KMS-11 (cell line): ENCODE data around the gene PATJ.

Experiments used
- H2AFZ ChIP-seq: fragments of 200-600 bp; sonication (generic); 2 replicates; pipeline ENCODE4 v1.6.1; 2016; ENCODE audit warnings: antibody characterized with exemption, mixed run types, low read depth
- H3K27ac ChIP-seq: fragments of 200-600 bp; sonication (generic); 2 replicates; pipeline ENCODE4 v1.6.1; 2016; ENCODE audit warnings: mild to moderate bottlenecking, mixed run types
- H3K27me3 ChIP-seq: fragments of 200-600 bp; sonication (generic); 2 replicates; pipeline ENCODE4 v1.6.1; 2017; ENCODE audit warnings: mild to moderate bottlenecking, low read depth, mixed run types, moderate library complexity; ENCODE audit not compliant: insufficient read depth
- H3K36me3 ChIP-seq: fragments of 200-600 bp; sonication (generic); 2 replicates; pipeline ENCODE4 v1.6.1; 2017; ENCODE audit warnings: mild to moderate bottlenecking, mixed run types; ENCODE audit not compliant: insufficient read depth
- H3K4me1 ChIP-seq: fragments of 200-600 bp; sonication (generic); 2 replicates; pipeline ENCODE4 v1.6.1; 2016; ENCODE audit warnings: mild to moderate bottlenecking, low read depth, mixed run types; ENCODE audit not compliant: poor library complexity, severe bottlenecking
- H3K4me2 ChIP-seq: fragments of 200-600 bp; sonication (generic); 2 replicates; pipeline ENCODE4 v1.7.0; 2016; ENCODE audit warnings: mild to moderate bottlenecking, mixed run types
- H3K4me3 ChIP-seq: fragments of 200-600 bp; sonication (generic); IDR thresholded peaks from 2 replicates; pipeline ENCODE4 v1.6.1; 2017; ENCODE audit warnings: low read depth, low read length, mixed read lengths; ENCODE audit not compliant: insufficient read depth
- H3K79me2 ChIP-seq: fragments of 200-600 bp; sonication (generic); 2 replicates; pipeline ENCODE4 v1.6.1; 2016; ENCODE audit warnings: low read depth, mixed run types; ENCODE audit not compliant: insufficient read depth
- H3K9ac ChIP-seq: fragments of 200-600 bp; sonication (generic); 2 replicates; pipeline ENCODE4 v1.6.1; 2016; ENCODE audit warnings: mild to moderate bottlenecking, mixed run types
- H4K20me1 ChIP-seq: fragments of 200-600 bp; sonication (generic); 2 replicates; pipeline ENCODE4 v1.6.1; 2016; ENCODE audit warnings: mild to moderate bottlenecking, mixed run types; ENCODE audit not compliant: insufficient read depth
- CTCF ChIP-seq: fragments of 200-600 bp; sonication (generic); conservative IDR thresholded peaks from 2 replicates; pipeline ENCODE4 v1.6.1; 2017; ENCODE audit warnings: low read depth, mild to moderate bottlenecking, antibody characterized with exemption, low read length, moderate library complexity, mixed read lengths

The PATJ gene

GRCh38 chr1:62126579-62127290 is 384.5 kb downstream of the PATJ start:
- no peak overlapping the region for H2AFZ ChIP-seq
- H3K27ac ChIP-seq: no peak overlapping the region
- no peaks in the 10 kb centered on the region for H4K20me1 ChIP-seq
- no peaks in the 10 kb centered on the region for H3K27me3 ChIP-seq
- no peak overlapping the region for H3K9ac ChIP-seq
- no peak for TF ChIP-seq CTCF
- H3K4me2 ChIP-seq: no peak overlapping the region
- no peak overlapping the region for H3K4me3 ChIP-seq
- H3K4me1 ChIP-seq: no peaks in the 10 kb centered on the region
- no peaks in the 10 kb centered on the region for H3K79me2 ChIP-seq
- H3K36me3 ChIP-seq: no peaks in the 10 kb centered on the region

- TF ChIP-seq CTCF: no peak
These were observed 386.5 kb downstream of the PATJ start for GRCh38 chr1:62128745-62129144.

GRCh38 chr1:62131093-62131725 is 388.9 kb downstream of the PATJ start:
- Histone ChIP-seq H3K36me3 (no peaks in the 10 kb centered on the region), H3K79me2 (no peaks in the 10 kb centered on the region), H3K4me1 (no peaks in the 10 kb centered on the region), H2AFZ (no peak overlapping the region), H3K4me3 (no peak overlapping the region), H3K4me2 (no peak overlapping the region), H3K9ac (no peak overlapping the region), H3K27me3 (no peaks in the 10 kb centered on the region), H3K27ac (no peak overlapping the region), H4K20me1 (no peaks in the 10 kb centered on the region)
- peak; percentile 39 for TF ChIP-seq CTCF

More at GRCh38 chr1:62128745-62129144, 386.5 kb downstream of the PATJ start:
- H3K36me3 ChIP-seq: no peaks in the 10 kb centered on the region
- no peaks in the 10 kb centered on the region for H3K27me3 ChIP-seq
- H2AFZ ChIP-seq: no peak overlapping the region
- H3K79me2 ChIP-seq: no peaks in the 10 kb centered on the region
- no peak overlapping the region for H3K9ac ChIP-seq
- no peak overlapping the region for H3K4me3 ChIP-seq
- no peak overlapping the region for H3K27ac ChIP-seq
- H3K4me2 ChIP-seq: no peak overlapping the region
- H3K4me1 ChIP-seq: no peaks in the 10 kb centered on the region
- H4K20me1 ChIP-seq: no peaks in the 10 kb centered on the region

GRCh38 chr1:62138029-62138428 is 395.7 kb downstream of the PATJ start:
- H3K9ac ChIP-seq: no peak overlapping the region
- H3K4me2 ChIP-seq: no peak overlapping the region
- TF ChIP-seq CTCF: no peak
- H4K20me1 ChIP-seq: no peaks in the 10 kb centered on the region
- H3K27me3 ChIP-seq: no peaks in the 10 kb centered on the region
- H3K27ac ChIP-seq: no peak overlapping the region
- no peaks in the 10 kb centered on the region for H3K36me3 ChIP-seq
- H2AFZ ChIP-seq: no peak overlapping the region
- no peak overlapping the region for H3K4me3 ChIP-seq
- no peaks in the 10 kb centered on the region for H3K4me1 ChIP-seq
- H3K79me2 ChIP-seq: no peaks in the 10 kb centered on the region
